Body of pancreas (tissue), 4 donors: ENCODE measurements around the gene CEBPA. TPM values are rescaled to one million over a fixed set of nuclear protein-coding genes. Genes with fewer than 3 reads are reported as not detected.

ENCODE experiments used
- ATAC-seq: fragments of 150-250 bp; one replicate; pipeline ENCODE4 v1.9.1; 2016
- DNase-seq, 4 donors: peaks; one replicate each; pipeline ENCODE4 v3.0.0-alpha.2; 2019
- H3K27ac ChIP-seq, 4 donors: fragments of 200-600 bp; sonication (generic); 1 replicate in 3 of 4; 2 replicates in 1 of 4; pipeline versions ENCODE4 v1.5.1 to v1.6.1; 2016 to 2019; ENCODE audit warnings: mild to moderate bottlenecking in 1 of 4, mixed read lengths in 1 of 4, moderate library complexity in 1 of 4
- H3K27me3 ChIP-seq, 2 donors: fragments of 200-600 bp; sonication (generic); one replicate each; pipeline ENCODE4 v1.6.0; 2016; ENCODE audit warnings: mild to moderate bottlenecking in 1 of 2
- H3K36me3 ChIP-seq, 2 donors: fragments of 200-600 bp; sonication (generic); replicated peaks in 1 of 2; 2 replicates each; pipeline ENCODE4 v1.5.1; 2016; ENCODE audit warnings: low read depth in 2 of 2; ENCODE audit not compliant: insufficient read depth in 1 of 2
- H3K4me1 ChIP-seq: fragments of 200-600 bp; sonication (generic); one replicate; pipeline ENCODE4 v1.6.0; 2016
- H3K4me3 ChIP-seq, 2 donors: fragments of 200-600 bp; sonication (generic); 1 replicate in 1 of 2; 2 replicates in 1 of 2; pipeline ENCODE4 v1.5.1; 2016 to 2019
- H3K9me3 ChIP-seq, 3 donors: fragments of 200-600 bp; sonication (generic); 1 replicate in 2 of 3; 2 replicates in 1 of 3; pipeline ENCODE4 v1.5.1; 2016
- CTCF ChIP-seq, 7 experiments: fragments of 450-650 bp in 4 of 7; fragments of 200-600 bp in 3 of 7; sonication (generic) in 3 of 7; IDR thresholded peaks; one replicate each; pipeline ENCODE4 v1.5.1; 2016 to 2019; ENCODE audit warnings: antibody characterized with exemption in 7 of 7
- POLR2A ChIP-seq, 3 donors: fragments of 450-650 bp; IDR thresholded peaks; one replicate each; pipeline ENCODE4 v1.6.1; 2016; ENCODE audit warnings: antibody characterized with exemption in 3 of 3, mild to moderate bottlenecking in 2 of 3
- WGBS, 2 donors: methylation state at CpG; one replicate each; pipeline ENCODE4 v1.1.5; 2017; 5-methylcytosine and 5-hydroxymethylcytosine counted together
- intact Hi-C: fragments of 100-400 bp; cut with DNase I; formaldehyde crosslinking; loops from one replicate; pipeline ENCODE4 v1.15.1; 2023
- total RNA-seq, 2 donors: library from RNA; depleted of rRNA; stranded (reverse); fragments of >200 nt; gene quantifications; one replicate each; pipeline ENCODE4 v1.1.0, GENCODE V29; 2016

The CEBPA gene
- total RNA-seq, 2 donors from 2014 or later = 12.5 to 73.2 TPM

GRCh38 chr19:33273881-33274662 lies 28.3 kb downstream of the CEBPA start:
- no peak overlapping the region for H3K4me3 ChIP-seq
- ATAC-seq (peak; percentile 33), DNase-seq (peak in 1 of 4 donors; percentile 61)
- no peak overlapping the region for H3K27ac ChIP-seq
- peaks cover 8% of the 10 kb centered on the region for H3K4me1 ChIP-seq
- no peaks in the 10 kb centered on the region for H3K36me3 ChIP-seq
- no peaks in the 10 kb centered on the region for H3K9me3 ChIP-seq
- peak in 1 of 7 experiments; percentile 36 for TF ChIP-seq CTCF (IDR thresholded peaks at IDR 0.05)
- no peak for TF ChIP-seq POLR2A (IDR thresholded peaks at IDR 0.05)
- 62 to 86% methylated on average over 1 to 15 of the region's 16 CpGs for WGBS, 2 donors
- H3K27me3 ChIP-seq = no peaks in the 10 kb centered on the region
- intact Hi-C loops = no loop called here

DNA sequence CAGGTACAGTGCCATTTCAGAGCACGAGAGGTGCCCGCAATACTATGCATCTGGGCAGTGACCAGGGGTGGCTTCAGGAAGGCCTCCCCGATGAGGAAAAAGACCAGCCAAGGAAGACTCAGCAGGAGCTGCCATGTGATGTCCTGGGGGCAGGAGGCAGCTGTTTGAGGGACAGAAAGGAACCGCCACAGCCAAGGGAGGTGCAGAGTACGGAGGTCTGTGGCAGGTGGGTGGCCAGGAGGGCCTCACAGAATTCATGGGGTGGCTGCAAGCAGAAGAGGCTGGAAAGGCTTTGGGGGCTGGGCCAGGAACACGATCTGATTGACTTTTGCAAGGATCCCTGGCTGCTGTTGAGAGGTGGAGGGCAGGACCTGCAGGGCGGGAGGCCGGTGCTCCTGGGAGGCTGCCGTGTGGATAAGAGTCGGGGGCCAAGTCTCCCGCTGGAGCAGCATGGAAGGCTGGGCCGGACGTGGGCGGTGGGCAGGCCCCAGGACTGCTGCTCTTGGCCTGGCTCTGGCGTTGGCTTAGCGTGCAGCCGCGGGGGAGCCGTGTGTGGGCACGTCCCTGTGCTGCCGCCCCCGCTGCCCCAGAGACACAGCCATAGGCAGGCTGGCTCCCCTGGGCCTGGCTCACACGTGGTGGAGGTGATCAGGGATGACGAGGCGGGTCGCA lies 29.1 kb downstream of the CEBPA start:
- ATAC-seq = no peak
- peaks cover 8% of the 10 kb centered on the region for H3K4me1 ChIP-seq
- H3K27me3 ChIP-seq = no peaks in the 10 kb centered on the region
- 83 to 84% methylated on average over 13 to 15 of the region's 26 CpGs for WGBS, 2 donors
- intact Hi-C loops = no loop called here
- H3K9me3 ChIP-seq = no peaks in the 10 kb centered on the region
- no peak for TF ChIP-seq CTCF (IDR thresholded peaks at IDR 0.05)
- TF ChIP-seq POLR2A (IDR thresholded peaks at IDR 0.05) = no peak
- DNase-seq = no peak
- no peak overlapping the region for H3K4me3 ChIP-seq
- no peak overlapping the region for H3K27ac ChIP-seq
- H3K36me3 ChIP-seq = no peaks in the 10 kb centered on the region

- WGBS, 2 donors = 88 to 89% methylated on average over 8 to 12 of the region's 12 CpGs
- DNase-seq = no peak
Measured at GRCh38 chr19:33271246-33272021, 30.9 kb downstream of the CEBPA start.

DNA sequence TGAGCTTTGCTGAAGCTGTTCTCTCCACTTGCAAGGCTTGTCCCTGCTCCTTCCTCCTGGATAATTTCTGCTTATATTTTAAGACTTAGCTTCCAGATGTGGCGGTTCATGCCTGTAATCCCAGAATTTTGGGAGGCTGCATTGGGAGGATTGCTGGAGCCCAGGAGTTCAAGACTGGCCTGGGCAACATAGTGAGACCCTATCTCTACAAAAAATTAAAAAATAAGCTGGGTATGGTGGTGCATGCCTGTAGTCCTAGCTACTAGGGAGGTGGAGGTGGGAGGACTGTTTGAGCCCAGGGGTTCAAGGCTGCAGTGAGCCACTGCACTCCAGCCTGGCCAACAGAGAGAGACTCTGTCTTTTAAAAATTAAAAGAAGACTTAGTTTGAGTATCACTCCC lies 31.6 kb downstream of the CEBPA start:
- no peak for ATAC-seq
- no peaks in the 10 kb centered on the region for H3K36me3 ChIP-seq
- no peak overlapping the region for H3K27ac ChIP-seq
- no peak for DNase-seq
- intact Hi-C loops = no loop called here
- WGBS, 2 donors = 94 to 100% methylated on average over 1 of the region's 1 CpG
- no peak for TF ChIP-seq CTCF (IDR thresholded peaks at IDR 0.05)
- no peak for TF ChIP-seq POLR2A (IDR thresholded peaks at IDR 0.05)
- H3K27me3 ChIP-seq = no peaks in the 10 kb centered on the region
- peaks cover under 1% of the 10 kb centered on the region for H3K4me1 ChIP-seq
- no peak overlapping the region for H3K4me3 ChIP-seq
- no peaks in the 10 kb centered on the region for H3K9me3 ChIP-seq

More at GRCh38 chr19:33271246-33272021, 30.9 kb downstream of the CEBPA start:
- Histone ChIP-seq H3K27me3 (no peaks in the 10 kb centered on the region), H3K27ac (no peak overlapping the region), H3K36me3 (no peaks in the 10 kb centered on the region), H3K4me1 (peaks cover 7% of the 10 kb centered on the region), H3K4me3 (no peak overlapping the region), H3K9me3 (no peaks in the 10 kb centered on the region)
- no peak for TF ChIP-seq POLR2A (IDR thresholded peaks at IDR 0.05)
- no peak for TF ChIP-seq CTCF (IDR thresholded peaks at IDR 0.05)
- ATAC-seq = no peak
- intact Hi-C loops = no loop called here
